ENCODE results near the gene FIGNL1. TPM values are rescaled to one million over a fixed set of nuclear protein-coding genes. Genes with fewer than 3 reads are reported as not detected.
"Not testable (repeated sequence)": the region's sequence is repeated elsewhere in the genome, so short reads cannot be mapped to it uniquely, and the experiment has no call there.

The FIGNL1 gene
- total and polyA plus RNA-seq, 8 donors, result 1.3 to 4.1 (median 2.7) TPM

DNA sequence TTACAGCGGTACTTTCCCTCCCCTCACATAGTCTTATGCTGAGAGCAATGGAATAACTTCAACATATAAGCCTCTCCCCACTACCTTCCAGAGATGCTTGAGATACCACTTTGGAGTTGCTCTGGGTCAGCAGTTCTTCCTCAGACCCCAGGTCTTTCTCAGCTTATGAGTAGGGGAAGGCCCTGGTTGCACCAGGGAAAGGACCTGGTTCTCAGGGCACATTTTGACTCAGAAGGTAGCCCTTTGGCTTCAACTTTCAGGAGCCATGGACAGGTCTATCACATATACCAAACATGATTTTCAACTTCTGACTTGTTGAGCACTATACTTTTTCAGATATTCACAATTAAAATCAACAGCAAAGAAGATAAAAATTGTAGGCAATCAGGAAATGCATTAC is 11.5 kb upstream of the FIGNL1 start:
- H3K27ac ChIP-seq, result no peak overlapping the region
- FAIRE-seq, result no peak
- no peak for ATAC-seq
- no peaks in the 10 kb centered on the region for H3K27me3 ChIP-seq
- intact Hi-C loops (cut with DNase I), result no loop called here
- DNase-seq, result no peak
- H3K9me3 ChIP-seq, result no peaks in the 10 kb centered on the region
- H3K4me3 ChIP-seq, result no peak overlapping the region
- no peak for TF ChIP-seq CTCF (IDR thresholded peaks at IDR 0.05)
- H3K36me3 ChIP-seq, result no peaks in the 10 kb centered on the region
- peaks cover 0 to 1% (median 0%) of the 10 kb centered on the region in 3 donors for H3K4me1 ChIP-seq
- WGBS, 2 donors, result 98 to 100% methylated on average over 1 of the region's 1 CpG

DNA sequence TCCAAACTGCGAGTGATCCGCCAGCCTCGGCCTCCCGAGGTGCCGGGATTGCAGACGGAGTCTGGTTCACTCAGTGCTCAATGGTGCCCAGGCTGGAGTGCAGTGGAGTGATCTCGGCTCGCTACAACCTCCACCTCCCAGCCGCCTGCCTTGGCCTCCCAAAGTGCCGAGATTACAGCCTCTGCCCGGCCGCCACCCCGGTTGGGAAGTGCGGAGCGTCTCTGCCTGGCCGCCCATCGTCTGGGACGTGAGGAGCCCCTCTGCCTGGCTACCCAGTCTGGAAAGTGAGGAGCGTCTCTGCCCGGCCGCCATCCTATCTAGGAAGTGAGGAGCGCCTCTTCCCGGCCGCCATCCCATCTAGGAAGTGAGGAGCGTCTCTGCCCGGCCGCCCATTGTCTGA is 9.0 kb upstream of the FIGNL1 start:
- H3K4me1 ChIP-seq; H3K4me3 ChIP-seq; DNase-seq; H3K9me3 ChIP-seq; H3K36me3 ChIP-seq; FAIRE-seq; H3K27me3 ChIP-seq; intact Hi-C loops (cut with DNase I); ATAC-seq; H3K27ac ChIP-seq: not testable (repeated sequence)
- 96 to 98% methylated on average over 20 to 27 of the region's 27 CpGs for WGBS, 2 donors

DNA sequence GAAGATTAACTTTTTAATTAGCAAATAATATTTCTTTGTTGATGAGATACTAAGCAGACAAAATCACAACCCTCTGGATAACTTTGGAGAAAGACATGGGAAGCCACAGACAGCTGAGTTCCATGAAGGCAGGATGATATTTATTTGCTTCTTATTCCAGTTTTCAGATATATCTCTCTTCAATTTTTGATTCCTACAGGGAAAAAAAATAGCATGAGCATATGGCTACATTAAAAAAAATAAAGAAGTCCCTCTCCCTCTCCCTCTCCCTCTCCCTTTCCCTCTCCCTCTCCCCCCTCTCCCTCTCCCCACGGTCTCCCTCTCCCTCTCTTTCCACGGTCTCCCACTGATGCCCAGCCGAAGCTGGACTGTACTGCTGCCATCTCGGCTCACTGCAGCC is 8.5 kb upstream of the FIGNL1 start:
- H3K27ac ChIP-seq; DNase-seq; H3K4me3 ChIP-seq; FAIRE-seq; H3K27me3 ChIP-seq; H3K4me1 ChIP-seq; intact Hi-C loops (cut with DNase I); ATAC-seq; H3K36me3 ChIP-seq; H3K9me3 ChIP-seq: not testable (repeated sequence)
- WGBS, 2 donors, result 100% methylated on average over 1 of the region's 4 CpGs; no CpG with 5 or more reads in 1 of the 2 donors

- no peak for TF ChIP-seq CTCF (IDR thresholded peaks at IDR 0.05)
- intact Hi-C loops (cut with DNase I), result no loop called here
- Histone ChIP-seq H3K4me1 (peaks cover 0 to 7% (median 0%) of the 10 kb centered on the region in 3 donors), H3K4me3 (no peak overlapping the region), H3K36me3 (no peaks in the 10 kb centered on the region), H3K9me3 (no peaks in the 10 kb centered on the region), H3K27ac (no peak overlapping the region), H3K27me3 (no peaks in the 10 kb centered on the region)
- ATAC-seq, result peak in 2 of 4 donors; percentile 46 to 51
- FAIRE-seq, result no peak
- no peak for DNase-seq
- WGBS, 2 donors, result 47 to 61% methylated on average over 3 of the region's 3 CpGs
Measured at GRCh38 chr7:50456371-50457123, 6.4 kb upstream of the FIGNL1 start.

GRCh38 chr7:50455658-50456057 is 5.5 kb upstream of the FIGNL1 start:
- Histone ChIP-seq H3K27ac (no peak overlapping the region), H3K4me1 (peaks cover 0 to 7% (median 0%) of the 10 kb centered on the region in 3 donors), H3K4me3 (no peak overlapping the region), H3K27me3 (no peaks in the 10 kb centered on the region), H3K9me3 (no peaks in the 10 kb centered on the region), H3K36me3 (no peaks in the 10 kb centered on the region)
- FAIRE-seq (no peak), DNase-seq (no peak), ATAC-seq (no peak)
- TF ChIP-seq CTCF (IDR thresholded peaks at IDR 0.05), result no peak
- intact Hi-C loops (cut with DNase I), result no loop called here

DNA sequence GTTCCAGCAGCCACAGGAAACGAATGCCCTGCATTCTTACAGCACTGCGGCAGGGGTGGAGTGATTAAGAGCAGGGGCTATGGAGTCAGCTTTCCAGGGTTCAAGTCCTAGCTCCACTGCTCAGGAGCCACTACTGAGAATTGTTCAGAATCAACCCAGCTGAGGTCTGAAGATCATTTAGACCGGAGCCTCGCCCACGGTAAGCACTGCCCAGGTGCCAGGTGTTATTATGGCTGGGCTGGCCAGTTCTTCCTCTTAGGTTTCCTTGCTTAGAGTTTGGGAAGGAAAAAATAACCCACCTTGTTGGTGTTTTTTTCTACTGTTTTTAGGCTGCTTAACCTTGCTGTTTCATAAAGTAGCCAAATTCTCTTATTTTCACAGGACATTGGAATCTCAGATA is 4.8 kb upstream of the FIGNL1 start:
- Histone ChIP-seq H3K9me3 (no peaks in the 10 kb centered on the region), H3K36me3 (no peaks in the 10 kb centered on the region), H3K4me3 (no peak overlapping the region), H3K4me1 (peaks cover 0 to 7% (median 0%) of the 10 kb centered on the region in 3 donors), H3K27me3 (no peaks in the 10 kb centered on the region), H3K27ac (no peak overlapping the region)
- no peak for TF ChIP-seq CTCF (IDR thresholded peaks at IDR 0.05)
- FAIRE-seq (no peak), DNase-seq (no peak), ATAC-seq (no peak)
- intact Hi-C loops (cut with DNase I), result no loop called here
- WGBS, 2 donors, result 61 to 62% methylated on average over 5 of the region's 5 CpGs
